KMS-11 (cell line): ENCODE data around the gene ADSL.

Experiments used
- H2AFZ ChIP-seq: fragments of 200-600 bp; sonication (generic); 2 replicates; pipeline ENCODE4 v1.6.1; 2016; ENCODE audit warnings: antibody characterized with exemption, mixed run types, low read depth
- H3K27ac ChIP-seq: fragments of 200-600 bp; sonication (generic); 2 replicates; pipeline ENCODE4 v1.6.1; 2016; ENCODE audit warnings: mild to moderate bottlenecking, mixed run types
- H3K27me3 ChIP-seq: fragments of 200-600 bp; sonication (generic); 2 replicates; pipeline ENCODE4 v1.6.1; 2017; ENCODE audit warnings: mild to moderate bottlenecking, low read depth, mixed run types, moderate library complexity; ENCODE audit not compliant: insufficient read depth
- H3K36me3 ChIP-seq: fragments of 200-600 bp; sonication (generic); 2 replicates; pipeline ENCODE4 v1.6.1; 2017; ENCODE audit warnings: mild to moderate bottlenecking, mixed run types; ENCODE audit not compliant: insufficient read depth
- H3K4me1 ChIP-seq: fragments of 200-600 bp; sonication (generic); 2 replicates; pipeline ENCODE4 v1.6.1; 2016; ENCODE audit warnings: mild to moderate bottlenecking, low read depth, mixed run types; ENCODE audit not compliant: poor library complexity, severe bottlenecking
- H3K4me2 ChIP-seq: fragments of 200-600 bp; sonication (generic); 2 replicates; pipeline ENCODE4 v1.7.0; 2016; ENCODE audit warnings: mild to moderate bottlenecking, mixed run types
- H3K4me3 ChIP-seq: fragments of 200-600 bp; sonication (generic); IDR thresholded peaks from 2 replicates; pipeline ENCODE4 v1.6.1; 2017; ENCODE audit warnings: low read depth, low read length, mixed read lengths; ENCODE audit not compliant: insufficient read depth
- H3K79me2 ChIP-seq: fragments of 200-600 bp; sonication (generic); 2 replicates; pipeline ENCODE4 v1.6.1; 2016; ENCODE audit warnings: low read depth, mixed run types; ENCODE audit not compliant: insufficient read depth
- H3K9ac ChIP-seq: fragments of 200-600 bp; sonication (generic); 2 replicates; pipeline ENCODE4 v1.6.1; 2016; ENCODE audit warnings: mild to moderate bottlenecking, mixed run types
- H4K20me1 ChIP-seq: fragments of 200-600 bp; sonication (generic); 2 replicates; pipeline ENCODE4 v1.6.1; 2016; ENCODE audit warnings: mild to moderate bottlenecking, mixed run types; ENCODE audit not compliant: insufficient read depth
- CTCF ChIP-seq: fragments of 200-600 bp; sonication (generic); conservative IDR thresholded peaks from 2 replicates; pipeline ENCODE4 v1.6.1; 2017; ENCODE audit warnings: low read depth, mild to moderate bottlenecking, antibody characterized with exemption, low read length, moderate library complexity, mixed read lengths

ADSL gene

GRCh38 chr22:40346185-40347118, at the start of gene ADSL:
Gene ADSL (plus strand): TSS chr22:40346500. CDS start chr22:40346559, 59 bp downstream.
- peak within 1 kb of the TSS; percentile 68 for H3K9ac ChIP-seq
- peak within 1 kb of the TSS; percentile 81 for H3K27ac ChIP-seq
- H3K4me2 ChIP-seq, result peak within 1 kb of the TSS; percentile 79
- H3K4me3 ChIP-seq, result no peak within 1 kb of the TSS
- no peaks in the 10 kb centered on the region for H4K20me1 ChIP-seq
- H3K4me1 ChIP-seq, result peaks cover 24% of the 10 kb centered on the region
- H2AFZ ChIP-seq, result peak within 1 kb of the TSS; percentile 80
- H3K79me2 ChIP-seq, result peaks cover 53% of the 10 kb centered on the region
- no peaks in the 10 kb centered on the region for H3K27me3 ChIP-seq
- TF ChIP-seq CTCF, result no peak
- peaks cover 4% of the 10 kb centered on the region; the same call in 1 of the 2 replicates for H3K36me3 ChIP-seq

- Histone ChIP-seq H3K79me2 (no peaks in the 10 kb centered on the region), H3K4me2 (peak overlapping the region; percentile 29), H4K20me1 (no peaks in the 10 kb centered on the region), H3K27me3 (no peaks in the 10 kb centered on the region), H3K4me3 (no peak overlapping the region), H3K9ac (no peak overlapping the region), H3K27ac (peak overlapping the region; percentile 6; the same call in 1 of the 2 replicates), H3K4me1 (peaks cover 32% of the 10 kb centered on the region), H2AFZ (no peak overlapping the region), H3K36me3 (no peaks in the 10 kb centered on the region)
- no peak for TF ChIP-seq CTCF
Measured at GRCh38 chr22:40300316-40300715, 46.0 kb upstream of the ADSL start.

GRCh38 chr22:40300884-40301672, 45.2 kb upstream of the ADSL start:
- no peaks in the 10 kb centered on the region for H3K36me3 ChIP-seq
- no peaks in the 10 kb centered on the region for H3K27me3 ChIP-seq
- TF ChIP-seq CTCF, result no peak
- no peak overlapping the region for H2AFZ ChIP-seq
- no peak overlapping the region for H3K9ac ChIP-seq
- no peak overlapping the region for H3K4me3 ChIP-seq
- H3K27ac ChIP-seq, result peak overlapping the region; percentile 6; the same call in 1 of the 2 replicates
- peak overlapping the region; percentile 29; the same call in 1 of the 2 replicates for H3K4me2 ChIP-seq
- H4K20me1 ChIP-seq, result no peaks in the 10 kb centered on the region
- H3K4me1 ChIP-seq, result peaks cover 32% of the 10 kb centered on the region
- H3K79me2 ChIP-seq, result no peaks in the 10 kb centered on the region

GRCh38 chr22:40302149-40302548, 44.2 kb upstream of the ADSL start:
- TF ChIP-seq CTCF, result no peak
- no peak overlapping the region for H3K4me3 ChIP-seq
- H3K4me2 ChIP-seq, result no peak overlapping the region
- H3K36me3 ChIP-seq, result no peaks in the 10 kb centered on the region
- no peaks in the 10 kb centered on the region for H4K20me1 ChIP-seq
- peaks cover 32% of the 10 kb centered on the region for H3K4me1 ChIP-seq
- H3K27me3 ChIP-seq, result no peaks in the 10 kb centered on the region
- no peak overlapping the region for H2AFZ ChIP-seq
- H3K27ac ChIP-seq, result no peak overlapping the region
- no peaks in the 10 kb centered on the region for H3K79me2 ChIP-seq
- no peak overlapping the region for H3K9ac ChIP-seq
